SK-N-SH (cell line): ENCODE measurements around the gene SIL1. TPM values are rescaled to one million over a fixed set of nuclear protein-coding genes. Genes with fewer than 3 reads are reported as not detected.
A peak's percentile ranks its signal among the peaks of the same experiment; 100 is the strongest.

Experiments
- CTCF ChIA-PET: fragments of 300-600, 350-600 bp; formaldehyde crosslinking; extraction: SDS; loops from one replicate; lab custom pipeline; 2021; lab: Yijun Ruan, JAX
- POLR2A ChIA-PET: fragments of 350-600 bp; sonication (Branson Sonifier 250); formaldehyde crosslinking; extraction: SDS; loops from one replicate; lab custom pipeline; 2020; ENCODE audit warnings: antibody characterized with exemption, inconsistent platforms; lab: Yijun Ruan, JAX
- DNase-seq: peaks from one replicate; pipeline ENCODE4 v3.0.0; 2012
- H2AFZ ChIP-seq: fragments of 200-600 bp; sonication (generic); 2 replicates; pipeline ENCODE4 v1.8.1; 2016; ENCODE audit warnings: antibody characterized with exemption, mild to moderate bottlenecking, low read depth
- H3F3A ChIP-seq: fragments of 200-600 bp; sonication (generic); replicated peaks from 2 replicates; pipeline ENCODE3; 2016; ENCODE audit warnings: antibody characterized with exemption, mild to moderate bottlenecking; ENCODE audit not compliant: insufficient read depth
- H3K27ac ChIP-seq, 2 experiments: fragments of 200-500 bp in 1 of 2; fragments of 200-600 bp in 1 of 2; sonication (Bioruptor generic) in 1 of 2; sonication (generic), shearing (Covaris generic) in 1 of 2; 2 replicates each; pipeline versions ENCODE4 v1.5.1 to v1.6.1; 2014 to 2016; ENCODE audit warnings: low read depth in 2 of 2, inconsistent platforms in 1 of 2, low read length in 1 of 2, mild to moderate bottlenecking in 1 of 2, mixed read lengths in 1 of 2
- H3K27me3 ChIP-seq: fragments of 200-600 bp; sonication (generic), shearing (Covaris generic); 2 replicates; pipeline ENCODE4 v1.6.1; 2016; ENCODE audit warnings: mixed run types; ENCODE audit not compliant: insufficient read depth
- H3K36me3 ChIP-seq, 2 experiments: fragments of 200-500 bp in 1 of 2; fragments of 200-600 bp in 1 of 2; sonication (Bioruptor generic) in 1 of 2; sonication (generic) in 1 of 2; replicated peaks in 1 of 2; 2 replicates each; pipeline versions ENCODE3 to v1.5.1; 2014 to 2016; ENCODE audit warnings: low read length in 1 of 2, mild to moderate bottlenecking in 1 of 2; ENCODE audit not compliant: insufficient read depth in 2 of 2, control insufficient read depth in 1 of 2
- H3K4me1 ChIP-seq, 2 experiments: fragments of 200-500 bp in 1 of 2; fragments of 200-600 bp in 1 of 2; sonication (Bioruptor generic) in 1 of 2; sonication (generic), shearing (Covaris generic) in 1 of 2; 2 replicates each; pipeline versions ENCODE4 v1.5.1 to v1.6.1; 2014 to 2016; ENCODE audit warnings: low read depth in 1 of 2, low read length in 1 of 2, mixed run types in 1 of 2; ENCODE audit not compliant: insufficient read depth in 2 of 2, control insufficient read depth in 1 of 2
- H3K4me2 ChIP-seq: fragments of 200-600 bp; sonication (generic), shearing (Covaris generic); 2 replicates; pipeline ENCODE4 v1.6.1; 2017; ENCODE audit warnings: mixed run types
- H3K4me3 ChIP-seq, 2 experiments: fragments of 200-500 bp in 1 of 2; fragments of 200-600 bp in 1 of 2; sonication (Bioruptor generic) in 1 of 2; sonication (generic), shearing (Covaris generic) in 1 of 2; 2 replicates each; pipeline versions ENCODE4 v1.5.1 to v1.8.1; 2014 to 2016; ENCODE audit warnings: low read depth in 2 of 2, inconsistent platforms in 1 of 2, low read length in 1 of 2, mild to moderate bottlenecking in 1 of 2, mixed read lengths in 1 of 2, moderate library complexity in 1 of 2
- H3K79me2 ChIP-seq: fragments of 200-600 bp; sonication (generic); 2 replicates; pipeline ENCODE4 v1.8.1; 2017; ENCODE audit warnings: mild to moderate bottlenecking; ENCODE audit not compliant: insufficient read depth
- H3K9ac ChIP-seq: fragments of 200-600 bp; sonication (generic); 2 replicates; pipeline ENCODE4 v1.6.1; 2017; ENCODE audit warnings: mixed run types
- H3K9me2 ChIP-seq: fragments of 200-600 bp; sonication (generic); 2 replicates; pipeline ENCODE4 v1.6.1; 2017; ENCODE audit warnings: mixed run types
- H3K9me3 ChIP-seq: fragments of 200-600 bp; sonication (generic); 2 replicates; pipeline ENCODE4 v1.6.1; 2017; ENCODE audit warnings: mixed run types, mild to moderate bottlenecking, moderate library complexity
- H4K20me1 ChIP-seq: fragments of 200-600 bp; sonication (generic); 2 replicates; pipeline ENCODE4 v1.6.1; 2017; ENCODE audit warnings: mild to moderate bottlenecking, mixed run types; ENCODE audit not compliant: insufficient read depth
- EP300 ChIP-seq, 2 experiments: IDR thresholded peaks; 2 replicates each; pipeline versions ENCODE4 v1.4.0 to v1.6.1; 2012; ENCODE audit warnings: borderline replicate concordance in 1 of 2, low read depth in 1 of 2, low read length in 1 of 2
- EZH2phosphoT487 ChIP-seq: fragments of 200-600 bp; sonication (generic); IDR thresholded peaks from 2 replicates; pipeline ENCODE4 v1.6.1; 2017; ENCODE audit warnings: low read depth, mixed run types, mild to moderate bottlenecking, antibody characterized with exemption, moderate library complexity, borderline replicate concordance
- FOSL2 ChIP-seq: IDR thresholded peaks from 2 replicates; pipeline ENCODE4 v1.4.0; 2012; ENCODE audit warnings: low read depth, mild to moderate bottlenecking, moderate library complexity, borderline replicate concordance
- JUND ChIP-seq: IDR thresholded peaks from 2 replicates; pipeline ENCODE4 v1.4.0; 2012
- MAX ChIP-seq: IDR thresholded peaks from 2 replicates; pipeline ENCODE4 v1.4.0; 2012; ENCODE audit warnings: low read depth
- RAD21 ChIP-seq: IDR thresholded peaks from 2 replicates; pipeline ENCODE4 v1.6.1; 2012; ENCODE audit warnings: mild to moderate bottlenecking, low read length
- RCOR1 ChIP-seq: fragments of 150-350 bp; IDR thresholded peaks from 2 replicates; pipeline ENCODE4 v1.6.1; 2017; ENCODE audit warnings: antibody characterized with exemption, low read length
- RXRA ChIP-seq: IDR thresholded peaks from 2 replicates; pipeline ENCODE4 v1.4.0; 2012; ENCODE audit warnings: low read depth, mild to moderate bottlenecking, borderline replicate concordance
- SIN3A ChIP-seq: IDR thresholded peaks from 2 replicates; pipeline ENCODE4 v1.6.1; 2012; ENCODE audit warnings: low read depth, mild to moderate bottlenecking, low read length, moderate library complexity, borderline replicate concordance
- TCF12 ChIP-seq: IDR thresholded peaks from 2 replicates; pipeline ENCODE4 v1.4.0; 2012
- WGBS: methylation state at CpG from one replicate; pipeline ENCODE4 v1.1.6; 2017; ENCODE audit warnings: low lambda C conversion rate; 5-methylcytosine and 5-hydroxymethylcytosine counted together
- polyA plus RNA-seq, 3 experiments: library from polyadenylated mRNA; depleted of rRNA; stranded (reverse); fragments of >200 nt; gene quantifications; 2 replicates each; pipeline ENCODE4 v1.2.3, GENCODE V29; 2012
- TF ChIP-seq, protein P1 (sequence below): IDR thresholded peaks from 2 replicates; pipeline ENCODE4 v1.6.1; 2012; ENCODE audit warnings: mild to moderate bottlenecking, low read depth, low read length, moderate library complexity
- TF ChIP-seq, protein P2 (sequence below): fragments of 150-350 bp; IDR thresholded peaks from 2 replicates; pipeline ENCODE4 v1.6.1; 2017; ENCODE audit warnings: antibody characterized with exemption, low read length, low read depth, borderline replicate concordance

SIL1 gene
- polyA plus RNA-seq, 1 of the 3 experiments (the other 2 are of a cell fraction) = 25.9 TPM

DNA sequence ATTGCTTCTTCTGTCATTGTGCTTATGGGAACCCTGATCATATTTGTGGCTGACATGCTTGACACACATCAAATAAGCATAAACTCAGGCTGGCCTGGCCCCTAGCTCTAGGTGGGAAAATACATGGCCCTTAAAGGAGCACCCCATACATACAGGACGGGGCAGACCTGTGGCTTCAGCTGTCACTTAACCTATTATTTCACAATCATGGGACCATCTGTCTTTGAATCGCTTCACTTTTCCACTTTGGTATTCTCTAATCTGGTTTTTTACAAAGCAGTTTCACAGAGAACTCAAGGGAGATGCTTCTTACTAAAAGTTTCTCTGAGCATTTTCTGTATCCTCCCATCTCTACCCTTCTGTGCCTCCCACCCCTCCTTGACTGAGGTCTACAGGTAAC, 288.4 kb downstream of the SIL1 start:
- Histone ChIP-seq H3K4me1 (0 out of 4 replicates have a peak, but pooled peaks cover 0 to 4% of the 10 kb centered on the region in 2 experiments), H3K9me2 (no peaks in the 10 kb centered on the region), H3K27ac (no peak overlapping the region), H3K36me3 (peaks cover 22 to 67% of the 10 kb centered on the region in 2 experiments), H3K9ac (no peak overlapping the region), H2AFZ (no peak overlapping the region), H3K27me3 (no peaks in the 10 kb centered on the region), H3K79me2 (peaks cover 10% of the 10 kb centered on the region), H3K4me2 (no peak overlapping the region), H3K9me3 (no peaks in the 10 kb centered on the region), H3F3A (peaks cover 4% of the 10 kb centered on the region), H3K4me3 (no peak overlapping the region), H4K20me1 (peaks cover 16% of the 10 kb centered on the region)
- POLR2A ChIA-PET = no interaction called here
- no peak for DNase-seq
- CTCF ChIA-PET = interaction anchor here (1.3 kb wide), 1 partner anchor 10 kb away, joined by 4 read pairs; no protein-coding TSS in a partner anchor
- TF ChIP-seq RXRA (no peak), EZH2phosphoT487 (no peak), RCOR1 (no peak), MAX (no peak), FOSL2 (no peak), TCF12 (no peak), RAD21 (no peak), EP300 (IDR thresholded peaks at IDR 0.05; ENCODE audit: borderline replicate concordance in 1 of 2, low read depth in 1 of 2, low read length in 1 of 2) (no peak)
- TF ChIP-seq, protein P1, sequence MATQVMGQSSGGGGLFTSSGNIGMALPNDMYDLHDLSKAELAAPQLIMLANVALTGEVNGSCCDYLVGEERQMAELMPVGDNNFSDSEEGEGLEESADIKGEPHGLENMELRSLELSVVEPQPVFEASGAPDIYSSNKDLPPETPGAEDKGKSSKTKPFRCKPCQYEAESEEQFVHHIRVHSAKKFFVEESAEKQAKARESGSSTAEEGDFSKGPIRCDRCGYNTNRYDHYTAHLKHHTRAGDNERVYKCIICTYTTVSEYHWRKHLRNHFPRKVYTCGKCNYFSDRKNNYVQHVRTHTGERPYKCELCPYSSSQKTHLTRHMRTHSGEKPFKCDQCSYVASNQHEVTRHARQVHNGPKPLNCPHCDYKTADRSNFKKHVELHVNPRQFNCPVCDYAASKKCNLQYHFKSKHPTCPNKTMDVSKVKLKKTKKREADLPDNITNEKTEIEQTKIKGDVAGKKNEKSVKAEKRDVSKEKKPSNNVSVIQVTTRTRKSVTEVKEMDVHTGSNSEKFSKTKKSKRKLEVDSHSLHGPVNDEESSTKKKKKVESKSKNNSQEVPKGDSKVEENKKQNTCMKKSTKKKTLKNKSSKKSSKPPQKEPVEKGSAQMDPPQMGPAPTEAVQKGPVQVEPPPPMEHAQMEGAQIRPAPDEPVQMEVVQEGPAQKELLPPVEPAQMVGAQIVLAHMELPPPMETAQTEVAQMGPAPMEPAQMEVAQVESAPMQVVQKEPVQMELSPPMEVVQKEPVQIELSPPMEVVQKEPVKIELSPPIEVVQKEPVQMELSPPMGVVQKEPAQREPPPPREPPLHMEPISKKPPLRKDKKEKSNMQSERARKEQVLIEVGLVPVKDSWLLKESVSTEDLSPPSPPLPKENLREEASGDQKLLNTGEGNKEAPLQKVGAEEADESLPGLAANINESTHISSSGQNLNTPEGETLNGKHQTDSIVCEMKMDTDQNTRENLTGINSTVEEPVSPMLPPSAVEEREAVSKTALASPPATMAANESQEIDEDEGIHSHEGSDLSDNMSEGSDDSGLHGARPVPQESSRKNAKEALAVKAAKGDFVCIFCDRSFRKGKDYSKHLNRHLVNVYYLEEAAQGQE = no peak
- TF ChIP-seq, protein P2, sequence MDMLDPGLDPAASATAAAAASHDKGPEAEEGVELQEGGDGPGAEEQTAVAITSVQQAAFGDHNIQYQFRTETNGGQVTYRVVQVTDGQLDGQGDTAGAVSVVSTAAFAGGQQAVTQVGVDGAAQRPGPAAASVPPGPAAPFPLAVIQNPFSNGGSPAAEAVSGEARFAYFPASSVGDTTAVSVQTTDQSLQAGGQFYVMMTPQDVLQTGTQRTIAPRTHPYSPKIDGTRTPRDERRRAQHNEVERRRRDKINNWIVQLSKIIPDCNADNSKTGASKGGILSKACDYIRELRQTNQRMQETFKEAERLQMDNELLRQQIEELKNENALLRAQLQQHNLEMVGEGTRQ = no peak
- 92% methylated on average over 2 of the region's 2 CpGs for WGBS

GRCh38 chr5:138905541-138905940, 292.6 kb downstream of the SIL1 start:
- Histone ChIP-seq H3K27ac (no peak overlapping the region; a peak in 1 of 4 replicates), H3K9ac (no peak overlapping the region), H3F3A (peaks cover 14% of the 10 kb centered on the region), H2AFZ (no peak overlapping the region), H3K4me3 (no peak overlapping the region), H4K20me1 (no peaks in the 10 kb centered on the region; the same call in 1 of the 2 replicates), H3K79me2 (peaks cover 21% of the 10 kb centered on the region; the same call in 1 of the 2 replicates), H3K9me2 (no peaks in the 10 kb centered on the region), H3K36me3 (peaks cover 22 to 59% of the 10 kb centered on the region in 2 experiments), H3K9me3 (no peaks in the 10 kb centered on the region), H3K4me1 (peaks cover 0 to 32% of the 10 kb centered on the region in 2 experiments; a peak in 2 of 4 replicates), H3K27me3 (no peaks in the 10 kb centered on the region), H3K4me2 (no peak overlapping the region)
- no peak for DNase-seq
- POLR2A ChIA-PET = no interaction called here
- WGBS = 78% methylated on average over 1 of the region's 1 CpG
- TF ChIP-seq JUND (0 out of 2 replicates have a peak, but pooled peaks have one; percentile 30), SIN3A (no peak), EZH2phosphoT487 (no peak)
- TF ChIP-seq, protein P2 = no peak
- CTCF ChIA-PET = interaction anchor here (0.6 to 0.9 kb wide), 2 partner anchors 40 to 441 kb away, joined by 3 read pairs; no protein-coding TSS in a partner anchor
